KMS-11 (cell line): Measurements from ENCODE around the gene ADAM15.

Source experiments
- H2AFZ ChIP-seq: fragments of 200-600 bp; sonication (generic); 2 replicates; pipeline ENCODE4 v1.6.1; 2016; ENCODE audit warnings: antibody characterized with exemption, mixed run types, low read depth
- H3K27ac ChIP-seq: fragments of 200-600 bp; sonication (generic); 2 replicates; pipeline ENCODE4 v1.6.1; 2016; ENCODE audit warnings: mild to moderate bottlenecking, mixed run types
- H3K27me3 ChIP-seq: fragments of 200-600 bp; sonication (generic); 2 replicates; pipeline ENCODE4 v1.6.1; 2017; ENCODE audit warnings: mild to moderate bottlenecking, low read depth, mixed run types, moderate library complexity; ENCODE audit not compliant: insufficient read depth
- H3K36me3 ChIP-seq: fragments of 200-600 bp; sonication (generic); 2 replicates; pipeline ENCODE4 v1.6.1; 2017; ENCODE audit warnings: mild to moderate bottlenecking, mixed run types; ENCODE audit not compliant: insufficient read depth
- H3K4me1 ChIP-seq: fragments of 200-600 bp; sonication (generic); 2 replicates; pipeline ENCODE4 v1.6.1; 2016; ENCODE audit warnings: mild to moderate bottlenecking, low read depth, mixed run types; ENCODE audit not compliant: poor library complexity, severe bottlenecking
- H3K4me2 ChIP-seq: fragments of 200-600 bp; sonication (generic); 2 replicates; pipeline ENCODE4 v1.7.0; 2016; ENCODE audit warnings: mild to moderate bottlenecking, mixed run types
- H3K4me3 ChIP-seq: fragments of 200-600 bp; sonication (generic); IDR thresholded peaks from 2 replicates; pipeline ENCODE4 v1.6.1; 2017; ENCODE audit warnings: low read depth, low read length, mixed read lengths; ENCODE audit not compliant: insufficient read depth
- H3K79me2 ChIP-seq: fragments of 200-600 bp; sonication (generic); 2 replicates; pipeline ENCODE4 v1.6.1; 2016; ENCODE audit warnings: low read depth, mixed run types; ENCODE audit not compliant: insufficient read depth
- H3K9ac ChIP-seq: fragments of 200-600 bp; sonication (generic); 2 replicates; pipeline ENCODE4 v1.6.1; 2016; ENCODE audit warnings: mild to moderate bottlenecking, mixed run types
- H4K20me1 ChIP-seq: fragments of 200-600 bp; sonication (generic); 2 replicates; pipeline ENCODE4 v1.6.1; 2016; ENCODE audit warnings: mild to moderate bottlenecking, mixed run types; ENCODE audit not compliant: insufficient read depth
- CTCF ChIP-seq: fragments of 200-600 bp; sonication (generic); conservative IDR thresholded peaks from 2 replicates; pipeline ENCODE4 v1.6.1; 2017; ENCODE audit warnings: low read depth, mild to moderate bottlenecking, antibody characterized with exemption, low read length, moderate library complexity, mixed read lengths

Gene ADAM15

GRCh38 chr1:155077758-155078445 lies 26.8 kb downstream of the ADAM15 start:
- no peaks in the 10 kb centered on the region for H4K20me1 ChIP-seq
- H3K4me3 ChIP-seq, result no peak overlapping the region
- peak overlapping the region; percentile 53 for H2AFZ ChIP-seq
- H3K4me2 ChIP-seq, result peak overlapping the region; percentile 77
- H3K36me3 ChIP-seq, result no peaks in the 10 kb centered on the region
- H3K27ac ChIP-seq, result no peak overlapping the region
- TF ChIP-seq CTCF, result no peak
- peaks cover 55% of the 10 kb centered on the region for H3K27me3 ChIP-seq
- H3K4me1 ChIP-seq, result peaks cover 61% of the 10 kb centered on the region
- H3K9ac ChIP-seq, result no peak overlapping the region
- H3K79me2 ChIP-seq, result no peaks in the 10 kb centered on the region

- Histone ChIP-seq H3K79me2 (no peaks in the 10 kb centered on the region), H3K36me3 (no peaks in the 10 kb centered on the region), H3K27ac (no peak within 1 kb of the TSS), H3K9ac (no peak within 1 kb of the TSS; the same call in 1 of the 2 replicates), H3K4me2 (peak within 1 kb of the TSS; percentile 77), H3K4me1 (peaks cover 66% of the 10 kb centered on the region), H2AFZ (peak within 1 kb of the TSS; percentile 53), H3K4me3 (no peak within 1 kb of the TSS), H4K20me1 (no peaks in the 10 kb centered on the region), H3K27me3 (peaks cover 63% of the 10 kb centered on the region)
- TF ChIP-seq CTCF, result no peak
Measured at GRCh38 chr1:155078469-155079209, 27.5 kb downstream of the ADAM15 start, which contains the start of gene EFNA3. Gene EFNA3 (plus strand): TSS chr1:155078837. CDS start chr1:155078942, 105 bp downstream.

- H3K4me1 ChIP-seq, result peaks cover 71% of the 10 kb centered on the region
- no peak overlapping the region for H3K27ac ChIP-seq
- no peaks in the 10 kb centered on the region for H4K20me1 ChIP-seq
- H3K9ac ChIP-seq, result no peak overlapping the region; the same call in 1 of the 2 replicates
- no peaks in the 10 kb centered on the region for H3K79me2 ChIP-seq
- H3K27me3 ChIP-seq, result peaks cover 64% of the 10 kb centered on the region
- H3K4me2 ChIP-seq, result peak overlapping the region; percentile 77
- H3K36me3 ChIP-seq, result no peaks in the 10 kb centered on the region
- no peak for TF ChIP-seq CTCF
- H3K4me3 ChIP-seq, result no peak overlapping the region
- H2AFZ ChIP-seq, result peak overlapping the region; percentile 53
Measured at GRCh38 chr1:155079210-155079486, 28.0 kb downstream of the ADAM15 start.

GRCh38 chr1:155079487-155080311 lies 28.6 kb downstream of the ADAM15 start:
- Histone ChIP-seq H3K4me3 (no peak overlapping the region), H3K9ac (no peak overlapping the region), H3K27me3 (peaks cover 64% of the 10 kb centered on the region), H3K79me2 (no peaks in the 10 kb centered on the region), H3K4me1 (peaks cover 74% of the 10 kb centered on the region), H3K36me3 (no peaks in the 10 kb centered on the region), H4K20me1 (no peaks in the 10 kb centered on the region), H2AFZ (no peak overlapping the region), H3K27ac (no peak overlapping the region), H3K4me2 (peak overlapping the region; percentile 77)
- TF ChIP-seq CTCF, result no peak
